WERI-Rb-1 (cell line): ENCODE data around the gene UBE2N.

Experiments
- DNase-seq: peaks from one replicate; pipeline ENCODE4 v3.0.0-alpha.2; 2020
- H3K27ac ChIP-seq: fragments of 250-450 bp; sonication (Bioruptor Pico); 2 replicates; pipeline ENCODE4 v1.5.1; 2020; ENCODE audit warnings: mild to moderate bottlenecking, moderate library complexity
- H3K27me3 ChIP-seq: fragments of 250-450 bp; sonication (Bioruptor Pico); 2 replicates; pipeline ENCODE4 v1.5.1; 2021; ENCODE audit warnings: mild to moderate bottlenecking, low read depth, moderate library complexity; ENCODE audit not compliant: insufficient read depth, severe bottlenecking
- H3K36me3 ChIP-seq: fragments of 250-450 bp; sonication (Bioruptor Pico); 2 replicates; pipeline ENCODE4 v1.5.1; 2020; ENCODE audit warnings: mild to moderate bottlenecking, moderate library complexity
- H3K4me3 ChIP-seq: 2 replicates; pipeline ENCODE4 v1.5.1; 2011; ENCODE audit warnings: low read depth, mild to moderate bottlenecking, control low read depth, low read length
- H3K9me3 ChIP-seq: fragments of 250-450 bp; sonication (Bioruptor Pico); 2 replicates; pipeline ENCODE4 v1.5.1; 2021; ENCODE audit warnings: mild to moderate bottlenecking, moderate library complexity; ENCODE audit not compliant: severe bottlenecking
- CTCF ChIP-seq: IDR thresholded peaks from 2 replicates; pipeline ENCODE4 v1.5.1; 2011; ENCODE audit warnings: low read depth, mild to moderate bottlenecking, control low read depth, inconsistent platforms, low read length

The UBE2N gene

GRCh38 chr12:93451423-93452158 lies 9.8 kb upstream of the UBE2N start:
- Histone ChIP-seq H3K36me3 (no peaks in the 10 kb centered on the region), H3K9me3 (no peaks in the 10 kb centered on the region), H3K27me3 (no peaks in the 10 kb centered on the region), H3K27ac (no peak overlapping the region), H3K4me3 (no peak overlapping the region)
- TF ChIP-seq CTCF = no peak
- no peak for DNase-seq

- Histone ChIP-seq H3K27ac (no peak overlapping the region), H3K36me3 (no peaks in the 10 kb centered on the region), H3K9me3 (no peaks in the 10 kb centered on the region), H3K4me3 (no peak overlapping the region), H3K27me3 (no peaks in the 10 kb centered on the region)
- no peak for TF ChIP-seq CTCF
- no peak for DNase-seq
Measured at GRCh38 chr12:93449277-93449676, 7.5 kb upstream of the UBE2N start.

- no peak overlapping the region for H3K27ac ChIP-seq
- no peak overlapping the region for H3K4me3 ChIP-seq
- no peaks in the 10 kb centered on the region for H3K27me3 ChIP-seq
- no peak for TF ChIP-seq CTCF
- H3K9me3 ChIP-seq = no peaks in the 10 kb centered on the region
- no peaks in the 10 kb centered on the region for H3K36me3 ChIP-seq
- no peak for DNase-seq
Measured at GRCh38 chr12:93448796-93449195, 7.0 kb upstream of the UBE2N start.

- DNase-seq = no peak
- H3K36me3 ChIP-seq = no peaks in the 10 kb centered on the region
Measured at GRCh38 chr12:93447555-93448290, 6.0 kb upstream of the UBE2N start.

GRCh38 chr12:93443576-93443975 lies 1.8 kb upstream of the UBE2N start:
- Histone ChIP-seq H3K4me3 (no peak overlapping the region), H3K36me3 (peaks cover 3% of the 10 kb centered on the region), H3K27me3 (no peaks in the 10 kb centered on the region), H3K9me3 (no peaks in the 10 kb centered on the region), H3K27ac (peak overlapping the region; percentile 96)
- no peak for TF ChIP-seq CTCF
- DNase-seq = no peak

More at GRCh38 chr12:93447555-93448290, 6.0 kb upstream of the UBE2N start:
- Histone ChIP-seq H3K27me3 (no peaks in the 10 kb centered on the region), H3K27ac (no peak overlapping the region), H3K9me3 (no peaks in the 10 kb centered on the region), H3K4me3 (no peak overlapping the region)
- no peak for TF ChIP-seq CTCF
